ENCODE results near the gene DCAF7.

The DCAF7 gene

GRCh38 chr17:63546308-63547082 is 3.8 kb upstream of the DCAF7 start:
- no peak for TF ChIP-seq CTCF (IDR thresholded peaks at IDR 0.05)
- Histone ChIP-seq H3K27ac (no peak overlapping the region), H3K4me3 (no peak overlapping the region)
- peak; percentile 58 for DNase-seq (ENCODE audit: low spot score)

DNA sequence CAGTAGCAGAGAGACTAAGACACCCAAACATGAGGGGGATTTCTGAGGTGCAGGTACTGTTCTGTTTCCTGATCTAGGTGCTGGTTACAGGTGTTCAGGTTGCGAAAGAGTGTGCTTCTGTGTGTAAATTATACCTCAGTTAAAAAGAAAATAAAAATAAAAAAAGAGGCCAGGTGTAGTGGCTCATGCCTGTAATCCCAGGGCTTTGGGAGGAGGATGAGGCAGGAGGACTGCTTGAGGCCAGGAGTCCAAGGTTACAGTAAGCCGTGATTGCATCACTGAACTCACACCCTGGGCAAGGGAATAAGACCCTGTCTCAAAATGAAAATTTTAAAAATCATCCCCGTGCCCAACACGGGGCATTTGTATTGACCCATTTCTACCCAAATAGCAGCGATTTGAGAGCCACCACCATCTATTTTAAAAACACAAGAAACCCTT is 3.2 kb upstream of the DCAF7 start:
- Histone ChIP-seq H3K4me3 (no peak overlapping the region), H3K27ac (no peak overlapping the region)
- no peak for DNase-seq (ENCODE audit: low spot score)
- no peak for TF ChIP-seq CTCF (IDR thresholded peaks at IDR 0.05)

DNA sequence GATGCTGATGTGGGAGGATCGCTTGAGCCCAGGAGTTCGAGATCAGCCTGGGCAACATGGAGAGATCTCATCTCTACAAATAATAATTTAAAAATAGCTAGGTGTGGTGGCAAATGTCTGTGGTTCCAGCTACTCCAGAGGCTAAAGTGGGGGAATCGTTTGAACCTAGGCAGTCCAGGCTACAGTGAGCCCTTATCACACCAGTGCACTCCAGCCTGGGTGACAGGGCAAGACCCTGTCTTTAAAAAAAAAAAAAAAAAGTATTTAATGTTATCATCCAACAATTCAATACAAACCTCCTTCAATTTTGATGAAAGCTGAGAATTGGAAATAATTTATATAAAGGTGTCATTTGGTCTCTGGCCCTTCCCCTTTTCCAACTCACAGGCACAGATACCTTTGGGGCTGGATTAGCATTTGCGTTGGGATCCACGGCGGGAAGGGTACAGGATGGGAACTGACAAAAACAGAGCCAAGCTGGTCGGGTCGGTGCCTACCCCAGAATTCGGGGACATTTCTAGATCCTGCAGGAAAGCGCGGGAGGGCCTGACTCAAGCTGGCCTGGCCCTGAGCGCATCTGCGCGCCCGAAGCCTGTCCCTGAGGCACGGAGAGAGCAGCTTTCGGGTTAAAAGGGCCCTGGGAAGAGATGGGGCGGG is 860 bp upstream of the DCAF7 start:
- no peak for DNase-seq (ENCODE audit: low spot score)
- TF ChIP-seq CTCF (IDR thresholded peaks at IDR 0.05) = no peak
- Histone ChIP-seq H3K27ac (peak overlapping the region; percentile 64 to 95), H3K4me3 (peak overlapping the region; percentile 96)

DNA sequence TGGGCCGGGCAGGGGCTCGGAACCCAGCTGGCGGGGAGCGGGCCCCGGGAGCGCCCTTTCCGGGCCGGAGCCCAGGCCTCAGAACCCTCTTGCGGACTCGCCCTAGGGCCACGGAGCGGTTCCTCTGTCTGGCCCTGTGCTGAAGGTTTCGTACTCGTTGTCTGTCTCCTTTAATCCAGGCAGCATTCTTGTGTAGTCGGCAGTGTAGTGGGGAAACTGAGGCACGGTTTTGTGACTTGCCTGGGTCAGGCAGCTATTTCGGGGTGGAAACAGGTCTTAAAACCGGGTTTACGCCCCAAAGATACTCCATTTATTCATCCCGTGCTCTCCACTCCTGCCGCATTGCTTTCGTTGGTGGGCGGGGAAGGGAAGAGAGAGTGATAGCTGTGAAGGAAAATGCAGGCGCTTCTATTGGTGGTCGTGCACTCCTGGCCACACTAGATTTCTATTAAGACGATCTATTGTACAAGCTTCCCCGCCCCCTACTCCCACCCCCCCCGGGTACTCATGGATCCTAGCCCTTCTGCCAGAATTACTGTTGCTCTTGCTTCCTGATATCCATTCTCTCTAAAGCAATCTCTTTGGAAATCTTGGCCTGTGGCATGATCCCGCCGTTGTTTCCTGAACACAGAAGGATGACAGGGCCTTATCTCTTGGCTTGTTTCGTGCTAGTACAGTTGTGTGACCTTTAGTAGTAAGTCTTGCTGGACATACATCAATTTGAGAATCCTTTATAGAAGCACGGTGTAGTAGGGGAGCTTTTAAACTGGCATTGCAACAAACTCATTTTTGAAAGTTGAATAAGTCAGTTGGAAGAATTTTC is 751 bp downstream of the DCAF7 start:
- TF ChIP-seq CTCF (IDR thresholded peaks at IDR 0.05) = no peak
- Histone ChIP-seq H3K27ac (peak overlapping the region; percentile 87 to 94), H3K4me3 (peak overlapping the region; percentile 96)
- no peak for DNase-seq (ENCODE audit: low spot score)

DNA sequence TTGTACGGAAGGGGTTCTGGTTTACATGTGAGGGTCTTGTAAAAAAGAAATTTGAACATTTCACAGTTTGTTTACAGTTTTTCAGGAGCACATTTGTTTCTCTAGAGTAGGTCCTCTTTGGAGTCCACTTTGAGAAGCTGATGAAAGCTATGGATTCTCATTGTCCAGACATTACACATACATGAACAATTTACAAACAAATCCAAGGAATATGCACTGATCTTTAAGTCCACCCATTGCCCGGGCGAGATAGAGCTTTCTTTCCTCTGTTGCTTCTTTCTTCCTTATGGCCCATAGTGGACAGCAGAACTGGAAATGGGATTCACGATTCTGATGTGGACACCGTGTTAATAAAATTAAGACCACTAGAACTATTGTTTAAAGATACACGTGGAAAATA is 1.9 kb downstream of the DCAF7 start:
- no peak for TF ChIP-seq CTCF (IDR thresholded peaks at IDR 0.05)
- no peak for DNase-seq (ENCODE audit: low spot score)
- peak overlapping the region; percentile 54 for H3K4me3 ChIP-seq
- no peak overlapping the region for H3K27ac ChIP-seq

- Histone ChIP-seq H3K27ac (no peak overlapping the region), H3K4me3 (no peak overlapping the region)
- DNase-seq (ENCODE audit: low spot score) = no peak
- TF ChIP-seq CTCF (IDR thresholded peaks at IDR 0.05) = no peak
Measured at GRCh38 chr17:63555500-63556156, 5.4 kb downstream of the DCAF7 start.

Measured in coronary artery (tissue), 2 donors.